Astrocyte (in vitro differentiated cells and primary cell): ENCODE measurements around the gene HDAC3. TPM values are rescaled to one million over a fixed set of nuclear protein-coding genes. Genes with fewer than 3 reads are reported as not detected.

ENCODE experiments used
- DNase-seq: peaks from one replicate; pipeline ENCODE4 v3.0.0-alpha.2; 2010; ENCODE audit warnings: low read depth
- FAIRE-seq: peaks from 2 replicates; lab custom pipeline; 2011; peaks lifted over from hg19 to GRCh38; lab: Jason Lieb, UNC
- H2AFZ ChIP-seq: 2 replicates; pipeline ENCODE4 v1.6.0; 2012; ENCODE audit warnings: low read depth, low read length, inconsistent platforms
- H3K27ac ChIP-seq: 2 replicates; pipeline ENCODE4 v1.5.1; 2011; ENCODE audit warnings: low read depth, low read length, inconsistent platforms
- H3K27me3 ChIP-seq: 2 replicates; pipeline ENCODE4 v1.6.0; 2011; ENCODE audit warnings: low read length, inconsistent platforms; ENCODE audit not compliant: insufficient read depth
- H3K36me3 ChIP-seq: 2 replicates; pipeline ENCODE4 v1.5.1; 2011; ENCODE audit warnings: low read length, inconsistent platforms; ENCODE audit not compliant: insufficient read depth
- H3K4me1 ChIP-seq: 2 replicates; pipeline ENCODE4 v1.5.1; 2011; ENCODE audit warnings: low read length, inconsistent platforms; ENCODE audit not compliant: insufficient read depth
- H3K4me2 ChIP-seq: 2 replicates; pipeline ENCODE4 v1.6.0; 2012; ENCODE audit warnings: low read length, inconsistent platforms
- H3K4me3 ChIP-seq: 2 replicates; pipeline ENCODE4 v1.5.1; 2011; ENCODE audit warnings: low read depth, mild to moderate bottlenecking, low read length, inconsistent platforms; ENCODE audit not compliant: insufficient read depth
- H3K79me2 ChIP-seq: 2 replicates; pipeline ENCODE4 v1.6.0; 2012; ENCODE audit warnings: mild to moderate bottlenecking, low read length, inconsistent platforms; ENCODE audit not compliant: insufficient read depth
- H3K9ac ChIP-seq: 2 replicates; pipeline ENCODE4 v1.6.0; 2012; ENCODE audit warnings: mild to moderate bottlenecking, low read length, inconsistent platforms
- H3K9me3 ChIP-seq: 2 replicates; pipeline ENCODE4 v1.5.1; 2012; ENCODE audit warnings: low read depth, mild to moderate bottlenecking, low read length, inconsistent platforms; ENCODE audit not compliant: insufficient read depth
- H4K20me1 ChIP-seq: 2 replicates; pipeline ENCODE4 v1.6.0; 2012; ENCODE audit warnings: low read length, inconsistent platforms; ENCODE audit not compliant: insufficient read depth
- H3K27ac Mint-ChIP-seq: one replicate; pipeline ENCODE4 v1.8.0; 2021; ENCODE audit warnings: mild to moderate bottlenecking, mixed read lengths; ENCODE audit not compliant: unreplicated experiment
- H3K27me3 Mint-ChIP-seq: one replicate; pipeline ENCODE4 v1.8.0; 2021; ENCODE audit warnings: low read depth, mixed read lengths; ENCODE audit not compliant: unreplicated experiment
- H3K36me3 Mint-ChIP-seq: one replicate; pipeline ENCODE4 v1.8.0; 2021; ENCODE audit warnings: low read depth, mixed read lengths; ENCODE audit not compliant: unreplicated experiment
- H3K4me1 Mint-ChIP-seq: one replicate; pipeline ENCODE4 v1.8.0; 2021; ENCODE audit warnings: low read depth, mixed read lengths; ENCODE audit not compliant: unreplicated experiment
- H3K4me3 Mint-ChIP-seq: one replicate; pipeline ENCODE4 v1.8.0; 2021; ENCODE audit warnings: mild to moderate bottlenecking, moderate library complexity, mixed read lengths; ENCODE audit not compliant: unreplicated experiment
- H3K9me3 Mint-ChIP-seq: one replicate; pipeline ENCODE4 v1.8.0; 2021; ENCODE audit warnings: mild to moderate bottlenecking, mixed read lengths; ENCODE audit not compliant: unreplicated experiment
- CTCF ChIP-seq: IDR thresholded peaks from 2 replicates; pipeline ENCODE4 v1.5.1; 2011; ENCODE audit warnings: low read depth, mild to moderate bottlenecking, inconsistent platforms, low read length, moderate library complexity; ENCODE audit not compliant: insufficient read depth
- EZH2 ChIP-seq: IDR thresholded peaks from 2 replicates; pipeline ENCODE4 v1.6.1; 2012; ENCODE audit warnings: mild to moderate bottlenecking, low read length, inconsistent platforms; ENCODE audit not compliant: insufficient read depth
- total RNA-seq: library from RNA; stranded (reverse); gene quantifications from 2 replicates; pipeline ENCODE4 v1.2.1, GENCODE V29; 2021

The HDAC3 gene
- total RNA-seq, 1 donor from 2014 or later: 63.8 TPM

GRCh38 chr5:141647242-141647641 is 10.6 kb upstream of the HDAC3 start:
- DNase-seq: no peak
- Histone ChIP-seq H3K9ac (no peak overlapping the region), H3K27ac (no peak overlapping the region), H2AFZ (no peak overlapping the region), H3K9me3 (no peaks in the 10 kb centered on the region), H3K79me2 (peaks cover 3% of the 10 kb centered on the region), H3K4me1 (peaks cover 10% of the 10 kb centered on the region), H3K4me2 (no peak overlapping the region), H3K36me3 (peaks cover 7% of the 10 kb centered on the region), H3K4me3 (no peak overlapping the region), H3K27me3 (no peaks in the 10 kb centered on the region), H4K20me1 (peaks cover 14% of the 10 kb centered on the region)
- no peak overlapping the region for H3K4me3 Mint-ChIP-seq
- peaks cover 10% of the 10 kb centered on the region for H3K4me1 Mint-ChIP-seq
- no peak overlapping the region for H3K27ac Mint-ChIP-seq
- FAIRE-seq: no peak
- no peaks in the 10 kb centered on the region for H3K27me3 Mint-ChIP-seq
- H3K9me3 Mint-ChIP-seq: no peaks in the 10 kb centered on the region
- peaks cover 34% of the 10 kb centered on the region for H3K36me3 Mint-ChIP-seq
- TF ChIP-seq CTCF (no peak), EZH2 (no peak)

GRCh38 chr5:141646026-141646425 is 9.4 kb upstream of the HDAC3 start:
- no peak overlapping the region for H2AFZ ChIP-seq
- H3K27me3 Mint-ChIP-seq: no peaks in the 10 kb centered on the region
- peaks cover 22% of the 10 kb centered on the region for H4K20me1 ChIP-seq
- H3K4me1 ChIP-seq: peaks cover 6% of the 10 kb centered on the region
- FAIRE-seq: no peak
- no peak overlapping the region for H3K4me3 Mint-ChIP-seq
- H3K4me1 Mint-ChIP-seq: peaks cover 15% of the 10 kb centered on the region
- TF ChIP-seq EZH2: no peak
- DNase-seq: no peak
- peaks cover 3% of the 10 kb centered on the region for H3K79me2 ChIP-seq
- H3K4me2 ChIP-seq: no peak overlapping the region
- H3K36me3 Mint-ChIP-seq: peaks cover 38% of the 10 kb centered on the region
- H3K27me3 ChIP-seq: no peaks in the 10 kb centered on the region
- H3K36me3 ChIP-seq: peaks cover 7% of the 10 kb centered on the region
- no peaks in the 10 kb centered on the region for H3K9me3 Mint-ChIP-seq
- no peak overlapping the region for H3K4me3 ChIP-seq
- H3K27ac ChIP-seq: no peak overlapping the region
- H3K9ac ChIP-seq: no peak overlapping the region
- no peak overlapping the region for H3K27ac Mint-ChIP-seq
- no peaks in the 10 kb centered on the region for H3K9me3 ChIP-seq

GRCh38 chr5:141641634-141642267 is 5.1 kb upstream of the HDAC3 start:
- Histone ChIP-seq H3K9me3 (no peaks in the 10 kb centered on the region), H3K79me2 (no peaks in the 10 kb centered on the region), H3K27ac (no peak overlapping the region), H3K36me3 (peaks cover 4% of the 10 kb centered on the region), H2AFZ (no peak overlapping the region), H3K4me1 (peaks cover 8% of the 10 kb centered on the region), H3K9ac (no peak overlapping the region), H3K4me3 (no peak overlapping the region), H3K27me3 (no peaks in the 10 kb centered on the region), H3K4me2 (no peak overlapping the region), H4K20me1 (peaks cover 31% of the 10 kb centered on the region)
- Mint-ChIP-seq H3K9me3 (no peaks in the 10 kb centered on the region), H3K27me3 (no peaks in the 10 kb centered on the region), H3K4me1 (peaks cover 8% of the 10 kb centered on the region), H3K36me3 (peaks cover 31% of the 10 kb centered on the region), H3K4me3 (peak overlapping the region; percentile 2), H3K27ac (no peak overlapping the region)
- DNase-seq: peak; percentile 62
- FAIRE-seq: no peak
- TF ChIP-seq EZH2 (no peak), CTCF (peak; percentile 36)
